HG03108 (cell line): ENCODE measurements around the gene CAMK4.

Experiments
- ATAC-seq: cut with Tn5 transposase; IDR thresholded peaks from one replicate; pipeline ENCODE4 v1.9.1; 2021; ENCODE audit warnings: moderate library complexity; ENCODE audit not compliant: unreplicated experiment

The CAMK4 gene

DNA sequence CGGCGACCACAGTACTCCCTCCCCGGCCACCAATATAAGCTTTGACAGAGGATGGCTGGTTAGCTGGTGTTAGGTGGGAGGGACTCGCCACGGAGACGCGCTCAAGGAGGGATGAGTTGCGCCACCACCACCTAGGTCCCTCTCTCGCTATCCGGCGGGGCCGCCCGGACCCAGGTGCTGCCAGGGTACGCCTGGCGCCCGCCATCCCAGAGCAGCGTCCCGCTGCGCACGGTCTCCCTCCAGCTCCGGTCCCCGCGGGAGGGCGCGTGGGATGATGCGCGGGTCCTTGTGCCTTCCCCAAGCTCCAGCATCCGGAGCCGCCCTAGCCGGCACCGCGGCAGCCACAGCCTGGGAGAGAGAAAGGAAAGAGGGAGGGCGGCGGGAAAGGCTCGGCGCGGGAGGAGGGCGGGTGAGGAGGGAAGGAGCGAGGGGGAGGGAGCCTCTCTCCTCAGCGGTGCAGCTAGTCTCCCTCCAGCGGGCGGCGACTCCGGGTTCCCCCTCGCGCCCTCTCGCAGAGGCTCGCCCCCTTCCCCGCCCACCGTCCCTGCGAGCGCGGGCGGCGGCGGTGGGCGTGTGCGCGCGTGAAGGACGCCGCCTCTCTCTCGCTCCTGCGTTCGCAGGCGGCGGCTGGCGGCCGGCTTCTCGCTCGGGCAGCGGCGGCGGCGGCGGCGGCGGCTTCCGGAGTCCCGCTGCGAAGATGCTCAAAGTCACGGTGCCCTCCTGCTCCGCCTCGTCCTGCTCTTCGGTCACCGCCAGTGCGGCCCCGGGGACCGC, at the start of gene CAMK4:
CAMK4 (plus strand) TSS at position 598 of the 774 bp plus-strand sequence; CDS start at position 698, 100 bp downstream.
- ATAC-seq = peak; percentile 52

DNA sequence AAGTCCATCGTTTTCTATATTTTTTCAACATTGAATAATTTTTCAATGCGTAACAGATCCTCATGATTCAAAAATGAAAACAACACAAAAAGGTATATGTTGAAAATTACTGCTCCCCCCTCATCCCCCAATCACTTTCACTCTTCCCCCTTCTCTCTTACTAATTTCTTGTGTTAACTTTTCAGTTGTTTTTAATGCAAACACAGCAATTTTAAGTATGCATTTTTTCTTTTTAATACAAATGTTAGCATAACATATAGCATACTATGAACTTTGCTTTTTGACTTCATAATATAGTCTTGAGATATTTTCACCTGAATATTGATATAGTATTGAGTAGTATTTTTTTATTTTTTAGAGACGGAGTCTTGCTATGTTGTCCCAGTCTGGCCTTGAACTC, 41.1 kb upstream of the CAMK4 start:
- ATAC-seq = no peak

DNA sequence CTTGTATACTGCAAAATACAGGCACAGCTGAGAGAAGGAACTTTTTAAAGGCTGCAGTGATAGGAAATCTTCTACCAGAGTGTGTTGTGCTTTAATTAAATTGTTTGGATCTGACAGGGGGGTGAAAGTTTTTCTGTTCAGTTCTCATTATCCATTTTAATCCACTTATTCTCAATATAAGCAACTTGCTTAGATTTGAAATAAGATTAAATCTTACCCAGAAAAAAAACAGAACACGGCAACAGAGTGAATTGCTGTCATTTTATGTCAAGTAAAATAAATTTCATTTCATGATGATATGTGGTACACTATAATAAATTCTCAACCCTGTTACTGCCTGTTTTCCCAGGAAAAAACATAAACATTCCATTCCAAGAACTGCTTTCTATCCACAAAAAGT, 37.1 kb upstream of the CAMK4 start:
- no peak for ATAC-seq

DNA sequence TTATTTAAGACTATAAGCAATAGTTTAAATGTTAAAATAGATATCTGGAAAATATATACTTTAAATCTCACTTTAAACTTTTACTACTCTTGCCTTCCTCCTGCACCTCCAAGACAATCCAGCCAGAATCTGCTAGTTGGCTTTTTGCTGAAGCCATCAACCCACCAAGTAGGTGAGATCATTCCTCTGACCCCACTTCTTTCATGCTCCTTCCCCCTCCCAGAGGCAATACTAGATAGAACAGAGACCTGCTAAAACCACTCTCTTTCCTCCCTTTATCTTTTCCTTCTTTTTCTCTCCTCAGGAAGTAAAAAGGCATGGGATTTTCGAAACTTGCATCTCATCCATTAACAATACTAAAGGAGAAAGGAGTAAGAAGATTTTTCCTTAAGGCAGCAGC, 30.1 kb upstream of the CAMK4 start:
- no peak for ATAC-seq

DNA sequence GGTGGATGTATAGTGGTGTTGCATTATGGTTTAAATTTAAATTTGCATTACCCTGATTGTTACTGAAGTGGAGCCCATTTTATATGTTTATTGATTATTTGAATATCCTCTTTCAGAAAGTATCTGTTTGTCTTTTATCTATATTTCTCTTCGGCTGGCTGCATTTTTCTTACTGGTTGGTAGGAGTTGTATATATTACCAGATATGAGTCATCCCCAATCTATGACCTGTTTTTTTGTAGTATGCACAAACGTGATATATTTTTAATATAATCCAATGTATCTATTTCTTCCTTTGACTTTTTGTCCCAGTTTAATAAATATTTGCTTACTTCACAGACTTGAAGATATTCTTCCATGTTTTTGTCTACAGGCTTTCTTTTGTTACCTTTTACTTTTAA, 29.3 kb upstream of the CAMK4 start:
- no peak for ATAC-seq

DNA sequence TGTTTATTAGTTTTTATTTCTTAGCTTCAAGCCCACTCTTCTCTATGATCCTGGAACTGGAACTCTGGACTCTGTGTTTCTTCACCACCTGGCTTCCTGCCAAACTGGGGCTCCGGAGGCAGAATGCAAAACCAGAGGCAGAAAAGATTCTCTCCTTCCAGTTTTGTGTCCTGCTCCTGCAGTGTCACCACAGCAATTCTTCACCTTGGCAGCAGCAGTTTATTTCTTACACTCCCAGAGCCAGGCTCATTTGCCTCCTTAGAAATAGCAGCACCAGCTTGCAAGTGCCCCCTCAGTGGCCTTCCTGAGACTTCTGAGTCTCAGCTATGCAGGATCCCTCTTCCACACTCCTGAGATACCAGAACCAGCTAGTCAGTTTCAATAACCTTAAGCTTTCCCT, 26.7 kb upstream of the CAMK4 start:
- no peak for ATAC-seq

DNA sequence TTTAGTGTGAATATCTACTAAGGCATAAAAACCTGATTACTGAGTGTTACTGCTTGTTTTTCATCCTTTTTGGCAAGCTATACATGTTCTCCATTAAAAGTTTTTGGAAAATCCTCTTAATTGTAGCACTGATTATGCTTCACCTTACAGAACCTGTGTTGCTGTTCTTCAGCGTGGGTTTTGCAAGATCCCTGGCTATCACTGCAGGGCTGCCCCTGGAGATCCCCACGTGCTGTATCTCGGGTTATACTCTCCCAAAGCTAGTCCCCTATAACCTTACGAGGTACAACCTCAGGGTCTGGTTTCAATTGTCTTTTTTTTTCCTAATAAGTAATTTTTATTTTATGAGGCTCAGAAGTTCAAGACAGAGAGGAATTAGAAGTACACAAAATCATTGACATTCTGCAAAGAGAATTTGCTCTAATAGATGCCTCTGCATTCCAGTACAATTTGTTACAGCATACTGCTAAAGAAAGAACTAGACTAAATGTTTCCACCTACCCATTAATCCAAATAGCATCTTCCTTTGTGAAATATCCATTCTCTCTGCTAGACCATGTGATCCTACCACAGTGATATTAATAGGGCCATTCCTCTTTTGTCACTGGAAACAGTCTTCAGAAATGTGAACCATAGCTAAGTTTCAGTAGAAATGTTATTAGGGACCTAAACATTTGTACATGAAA, 25.8 kb upstream of the CAMK4 start:
- no peak for ATAC-seq

DNA sequence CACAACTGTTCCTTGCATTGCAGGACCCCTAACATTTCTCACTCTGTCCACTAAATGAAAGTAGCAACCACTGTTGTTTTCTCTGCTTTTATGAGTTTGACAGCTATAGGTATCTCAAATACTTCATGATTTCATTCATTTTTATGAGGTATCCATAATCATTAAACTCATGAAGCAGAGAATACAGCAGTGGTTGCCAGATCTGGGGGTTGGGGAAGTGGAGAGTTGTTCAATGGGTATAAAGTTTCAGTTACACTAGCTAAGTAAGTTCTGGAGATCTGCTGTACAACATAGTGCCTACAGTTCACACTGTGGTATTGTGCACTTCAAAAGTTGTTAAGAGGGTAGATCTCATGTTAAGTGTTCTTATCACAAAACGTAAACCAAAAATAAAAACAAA, 23.4 kb upstream of the CAMK4 start:
- no peak for ATAC-seq

DNA sequence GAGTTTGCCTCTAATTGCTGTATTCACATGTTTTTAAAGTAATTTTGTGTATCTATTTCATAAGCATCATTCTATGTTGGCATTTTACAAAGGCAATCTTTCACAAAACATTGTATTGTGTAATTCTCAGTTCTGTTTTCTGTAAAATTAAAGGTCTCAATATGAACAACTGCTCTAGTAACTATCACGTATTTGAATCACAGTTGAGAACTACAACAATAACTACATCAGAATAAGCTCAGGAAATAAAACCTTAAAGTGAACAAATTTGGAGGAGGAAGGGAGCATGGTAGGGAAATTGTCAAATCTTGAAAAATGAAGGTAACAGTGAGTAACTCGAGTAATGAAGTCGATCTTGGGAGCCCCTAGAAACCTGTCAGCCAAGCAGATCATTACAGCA, 22.5 kb upstream of the CAMK4 start:
- ATAC-seq = no peak

DNA sequence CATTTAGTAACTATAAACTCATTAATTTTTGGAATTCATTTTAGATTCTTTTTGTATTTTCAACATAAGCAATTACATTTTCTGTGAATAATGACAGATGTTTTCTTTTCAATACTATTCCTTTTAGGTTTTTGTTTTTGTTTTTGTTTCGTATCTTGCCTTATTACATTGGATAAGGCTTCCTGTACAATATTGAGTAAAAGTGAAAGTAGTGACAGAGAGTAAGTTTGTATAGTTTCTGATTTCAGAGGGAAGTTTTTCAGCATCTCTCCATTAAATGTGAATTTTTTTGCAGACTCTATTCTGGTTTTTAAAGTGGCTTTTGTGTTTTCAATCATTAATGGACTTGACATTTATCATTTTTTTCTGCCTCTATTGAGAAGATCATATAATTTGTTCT, 12.8 kb upstream of the CAMK4 start:
- peak; percentile 80 for ATAC-seq

DNA sequence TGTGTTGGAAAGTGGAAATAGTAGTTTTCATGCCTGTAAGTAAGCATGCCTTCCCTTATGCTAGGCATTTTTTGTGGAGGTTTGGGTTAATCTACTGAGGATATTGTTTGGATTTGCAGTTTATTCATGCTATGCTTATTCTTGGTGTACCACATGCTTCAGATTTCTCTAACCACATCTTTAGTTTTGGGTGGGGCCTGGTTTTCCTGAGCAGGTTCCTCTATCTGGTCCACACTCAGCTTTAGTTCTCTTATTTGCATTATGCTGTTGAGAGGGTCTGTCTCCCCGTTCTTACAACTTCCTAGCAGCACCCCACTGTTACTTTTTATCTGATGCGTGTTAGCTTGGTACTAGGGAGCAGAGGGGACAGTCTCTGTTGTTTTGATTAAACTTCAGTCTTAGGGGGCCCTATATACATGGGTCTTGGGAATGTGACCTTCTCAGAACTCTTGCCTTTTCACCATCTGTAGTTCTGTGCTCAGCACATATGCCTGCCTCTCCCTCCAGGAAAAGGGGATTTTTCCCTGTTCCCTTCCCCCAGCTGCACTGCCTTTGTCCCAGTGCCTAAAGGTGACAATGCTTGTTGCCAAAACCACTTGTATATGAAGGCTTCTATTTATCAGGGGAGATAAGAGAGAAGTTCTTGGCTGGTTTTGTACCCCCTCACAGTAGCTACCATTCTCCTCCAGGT, 10.0 kb upstream of the CAMK4 start:
- ATAC-seq = no peak

DNA sequence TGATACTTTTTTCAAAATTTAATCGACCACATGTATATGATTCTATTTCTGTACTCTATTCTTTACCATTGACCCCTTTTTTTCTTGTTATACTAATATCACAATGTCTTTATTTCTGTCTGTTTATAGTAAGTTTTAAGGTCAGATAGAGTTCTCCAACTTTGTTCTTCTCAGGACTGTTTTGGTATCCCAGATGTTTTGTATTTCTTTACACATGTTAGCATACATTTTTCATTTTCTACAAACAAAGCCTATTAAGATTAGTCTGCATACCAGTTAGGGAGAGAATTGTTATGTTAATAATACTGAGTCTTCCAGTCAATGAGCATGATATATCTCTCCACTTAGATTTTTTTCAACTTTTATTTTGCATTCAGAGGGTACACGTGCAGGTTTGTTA, 8.2 kb upstream of the CAMK4 start:
- ATAC-seq = no peak

DNA sequence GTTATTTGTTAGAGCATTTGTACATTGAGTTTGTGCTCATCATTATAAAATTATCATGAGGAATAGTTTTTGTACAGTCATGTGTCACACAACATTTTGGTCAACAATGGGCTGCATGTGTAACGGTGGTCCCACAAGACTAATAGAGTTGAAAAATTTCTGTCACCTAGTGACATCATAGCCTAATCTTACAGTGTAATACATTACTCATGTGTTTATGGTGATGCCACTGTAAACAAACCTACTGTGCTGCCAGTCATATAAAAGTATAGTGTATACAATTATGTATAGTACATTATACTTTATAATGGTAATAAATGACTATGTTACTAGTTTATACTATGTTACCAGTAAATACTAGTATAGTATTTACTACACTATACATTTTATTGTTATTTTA, 3.0 kb upstream of the CAMK4 start:
- no peak for ATAC-seq

DNA sequence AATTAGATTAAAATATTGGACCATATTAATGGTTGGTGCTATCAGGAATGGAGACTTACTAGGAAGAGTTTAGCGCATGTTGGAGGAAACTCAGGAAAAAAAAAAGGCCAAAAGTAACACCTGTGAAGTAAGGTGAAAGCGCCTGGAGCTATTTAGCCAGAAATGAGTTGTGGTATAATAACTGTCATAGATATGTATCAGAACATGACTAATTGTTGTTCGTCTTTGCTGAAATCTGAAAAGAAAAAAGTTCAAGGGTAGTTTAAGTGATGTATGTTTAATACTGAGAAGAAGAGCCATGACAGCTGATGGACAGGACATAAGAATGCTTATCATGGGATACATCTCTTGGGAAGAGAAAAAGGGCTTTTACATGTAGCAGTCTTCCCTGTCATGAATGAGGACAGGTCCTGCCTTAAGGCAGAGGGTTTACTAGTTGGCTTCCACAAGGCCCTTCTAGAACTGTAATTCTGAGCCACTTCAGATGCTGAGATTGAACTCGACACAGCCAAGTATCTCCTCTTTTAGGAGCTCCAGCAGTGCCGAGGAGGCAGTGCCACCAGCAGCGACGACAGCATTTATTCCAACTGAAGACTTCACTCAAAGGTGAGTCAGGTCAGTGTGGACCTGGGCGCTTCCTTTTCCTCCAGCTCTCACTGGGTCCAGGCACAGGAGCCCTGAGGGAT, 940 bp upstream of the CAMK4 start:
- peak; percentile 2 for ATAC-seq

DNA sequence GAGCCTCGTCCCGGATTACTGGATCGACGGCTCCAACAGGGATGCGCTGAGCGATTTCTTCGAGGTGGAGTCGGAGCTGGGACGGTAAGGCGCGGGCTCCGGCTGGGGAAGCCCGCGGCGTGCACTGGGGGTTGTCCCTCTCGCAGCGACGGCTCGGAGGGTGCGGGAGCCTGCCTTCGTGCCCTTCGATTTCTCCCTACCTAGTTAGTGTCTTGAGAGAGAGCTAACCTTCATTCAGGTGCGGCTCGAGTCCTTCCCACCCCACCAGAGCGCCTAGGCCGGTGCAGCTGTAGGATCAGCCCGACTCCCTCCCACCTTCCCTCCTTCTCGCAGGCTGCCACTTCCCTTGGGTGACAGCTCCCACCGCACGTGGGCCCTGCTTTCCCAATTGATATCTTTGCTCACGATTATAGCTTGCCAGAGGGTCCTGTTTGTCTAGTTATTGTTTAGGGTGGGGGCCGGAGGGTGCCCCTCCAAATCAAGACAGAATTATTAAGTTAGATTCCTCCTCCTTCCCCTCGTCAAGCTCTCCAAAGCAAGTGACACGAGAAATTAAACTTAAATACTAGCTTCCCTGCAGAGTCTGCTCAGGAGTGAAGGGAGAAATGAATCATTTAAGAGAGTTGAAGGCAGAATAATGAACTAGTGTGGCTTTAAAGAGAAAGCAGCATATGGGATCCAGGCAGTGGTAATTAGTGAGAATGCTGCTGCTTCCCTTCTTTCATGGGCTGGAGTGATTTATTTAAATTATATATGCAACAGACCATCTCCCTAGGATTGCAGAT, 569 bp downstream of the CAMK4 start:
- ATAC-seq = peak; percentile 11

DNA sequence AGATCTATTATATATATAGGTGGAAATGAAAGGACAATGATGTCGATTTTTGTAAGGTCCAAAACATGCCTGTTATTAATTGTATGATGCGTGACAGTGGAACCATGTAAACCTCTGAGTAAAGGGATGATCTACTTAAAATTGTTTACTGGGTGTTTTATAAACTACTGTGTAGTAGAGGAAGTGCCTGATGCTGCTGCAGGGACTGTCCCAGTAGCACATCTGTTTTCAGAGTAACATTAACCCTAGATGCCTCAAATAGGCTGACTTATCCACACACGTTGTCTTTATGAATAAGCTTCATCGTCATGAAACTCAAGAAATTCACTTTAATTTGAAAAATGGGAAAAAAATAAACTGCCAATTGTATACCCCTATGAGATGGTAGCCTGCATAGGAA, 1.7 kb downstream of the CAMK4 start:
- ATAC-seq = peak; percentile 27

DNA sequence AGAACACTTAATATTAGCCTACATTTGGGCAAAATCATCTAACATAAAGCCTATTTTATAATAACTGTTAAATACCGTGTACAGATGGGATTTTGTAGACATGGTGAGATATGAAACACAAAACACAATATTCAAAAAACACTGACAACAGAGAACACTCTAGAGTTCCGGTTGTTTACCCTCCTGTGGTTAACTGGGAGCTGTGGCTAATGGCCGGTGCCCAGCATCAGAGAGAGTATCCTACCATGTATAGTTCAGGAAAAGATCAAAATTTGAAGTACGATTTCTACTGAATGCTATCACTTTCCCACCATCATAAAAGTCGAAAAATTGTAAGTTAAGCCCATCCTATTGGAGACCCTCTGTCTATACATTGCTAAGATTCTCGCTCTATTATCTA, 2.4 kb downstream of the CAMK4 start:
- no peak for ATAC-seq

DNA sequence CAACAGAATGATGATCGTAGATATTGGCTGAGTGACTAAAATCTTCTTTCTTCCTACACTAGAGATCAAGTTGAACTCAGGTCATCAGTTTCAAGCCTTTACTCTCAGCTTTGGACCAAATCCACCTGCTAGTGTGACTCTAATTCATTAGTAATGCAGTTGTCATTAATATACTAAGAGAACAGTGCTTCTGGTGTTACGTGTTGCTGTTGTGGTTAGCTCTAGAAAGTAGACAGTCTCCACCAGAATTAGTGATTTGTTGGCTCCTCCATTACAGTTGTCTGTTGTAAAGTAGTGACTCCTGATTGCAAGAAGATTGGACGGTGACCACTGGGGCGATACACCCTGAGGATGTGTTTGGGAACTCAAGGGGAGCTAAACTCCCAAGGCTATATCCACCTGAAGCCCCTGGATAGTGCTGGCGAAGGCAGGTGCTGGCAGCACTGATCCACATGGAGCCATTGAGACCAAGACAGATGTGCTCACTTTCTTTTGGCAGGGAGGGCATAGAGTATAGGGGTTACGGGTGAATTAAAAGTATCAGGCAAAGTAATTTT, 3.1 kb downstream of the CAMK4 start:
- ATAC-seq = no peak

DNA sequence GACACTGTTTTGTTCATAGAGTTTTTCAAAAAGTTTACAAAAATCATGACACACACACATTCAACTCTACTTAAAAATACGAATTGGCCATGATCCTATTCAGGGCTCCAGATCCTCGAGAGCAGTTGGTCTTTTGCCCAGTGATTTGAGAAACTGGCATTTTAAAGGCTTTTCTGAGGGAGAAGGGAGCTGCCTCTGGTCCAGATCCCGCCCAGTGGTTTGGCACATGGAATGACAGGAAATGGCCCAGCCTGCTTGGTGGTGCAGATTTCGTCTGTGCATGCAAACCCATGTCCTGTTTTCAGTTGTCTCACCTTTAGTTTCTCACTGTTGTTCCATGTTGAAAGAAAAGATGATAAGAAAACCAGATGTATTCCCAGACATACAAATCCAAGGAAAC, 3.6 kb downstream of the CAMK4 start:
- ATAC-seq = no peak

DNA sequence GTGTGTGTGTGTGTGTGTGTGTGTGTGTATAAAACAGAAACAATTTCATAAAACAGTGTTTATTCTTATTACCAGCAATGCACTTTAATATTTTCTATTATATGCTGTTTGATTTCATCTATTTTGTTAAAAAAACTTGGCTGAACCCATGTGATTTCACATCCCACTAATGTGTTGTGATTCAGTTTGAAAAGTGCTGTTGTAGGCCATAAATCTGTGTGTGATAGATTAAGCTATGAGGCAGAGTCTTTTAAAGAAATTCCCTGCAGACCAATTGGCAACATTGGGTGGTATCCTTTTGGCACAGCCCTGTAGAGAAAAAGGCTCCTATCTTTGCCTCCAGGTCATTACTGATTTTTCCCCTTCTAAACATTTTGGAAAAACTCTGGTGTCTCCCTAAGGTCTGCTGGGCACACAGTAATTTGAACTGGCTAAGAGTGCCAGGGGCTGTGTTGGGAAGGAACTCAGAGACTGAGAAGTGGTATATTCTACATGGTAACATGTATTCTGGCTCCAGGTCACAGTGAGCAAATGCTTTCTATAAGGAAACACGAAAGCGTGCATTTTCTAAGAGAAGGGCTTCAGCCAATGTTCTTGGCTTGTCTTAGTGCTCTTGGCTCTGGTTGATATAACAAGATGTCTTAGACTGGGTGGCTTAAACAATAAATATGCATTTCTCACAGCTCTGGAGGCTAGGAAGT, 4.5 kb downstream of the CAMK4 start:
- no peak for ATAC-seq
